ENCODE measurements around the gene RNF26.

RNF26 gene

GRCh38 chr11:119368121-119369034, 34.1 kb downstream of the RNF26 start:
- peaks cover 42% of the 10 kb centered on the region for H3K27me3 ChIP-seq (ENCODE audit: control insufficient read depth, insufficient read depth, low read length)
- no peak overlapping the region for H3K4me3 ChIP-seq (ENCODE audit: low read depth, low read length)
- peaks cover 28% of the 10 kb centered on the region for H3K4me1 ChIP-seq (ENCODE audit: control insufficient read depth, insufficient read depth, low read length)
- no peak overlapping the region for H3K27ac ChIP-seq (ENCODE audit: low read depth, low read length)
- no peaks in the 10 kb centered on the region for H3K36me3 ChIP-seq (ENCODE audit: control insufficient read depth, insufficient read depth, low read length)
- no peaks in the 10 kb centered on the region for H3K9me3 ChIP-seq (ENCODE audit: control insufficient read depth, insufficient read depth, low read depth, low read length)
- no peak overlapping the region for H3K9ac ChIP-seq (ENCODE audit: low read length)

- H3K4me3 ChIP-seq (ENCODE audit: low read depth, low read length), result no peak overlapping the region
- no peaks in the 10 kb centered on the region for H3K36me3 ChIP-seq (ENCODE audit: control insufficient read depth, insufficient read depth, low read length)
- no peaks in the 10 kb centered on the region for H3K9me3 ChIP-seq (ENCODE audit: control insufficient read depth, insufficient read depth, low read depth, low read length)
- no peak overlapping the region for H3K9ac ChIP-seq (ENCODE audit: low read length)
- H3K27me3 ChIP-seq (ENCODE audit: control insufficient read depth, insufficient read depth, low read length), result peaks cover 34% of the 10 kb centered on the region
- no peak overlapping the region for H3K27ac ChIP-seq (ENCODE audit: low read depth, low read length)
- H3K4me1 ChIP-seq (ENCODE audit: control insufficient read depth, insufficient read depth, low read length), result peaks cover 27% of the 10 kb centered on the region
Measured at GRCh38 chr11:119369132-119369925, 35.0 kb downstream of the RNF26 start.

- Histone ChIP-seq H3K4me3 (ENCODE audit: low read depth, low read length) (no peak overlapping the region), H3K27me3 (ENCODE audit: control insufficient read depth, insufficient read depth, low read length) (peaks cover 22% of the 10 kb centered on the region), H3K9me3 (ENCODE audit: control insufficient read depth, insufficient read depth, low read depth, low read length) (no peaks in the 10 kb centered on the region), H3K9ac (ENCODE audit: low read length) (no peak overlapping the region), H3K4me1 (ENCODE audit: control insufficient read depth, insufficient read depth, low read length) (peaks cover 36% of the 10 kb centered on the region), H3K36me3 (ENCODE audit: control insufficient read depth, insufficient read depth, low read length) (no peaks in the 10 kb centered on the region), H3K27ac (ENCODE audit: low read depth, low read length) (no peak overlapping the region)
Measured at GRCh38 chr11:119370486-119371046, 36.2 kb downstream of the RNF26 start.

GRCh38 chr11:119371067-119371601, 36.8 kb downstream of the RNF26 start:
- Histone ChIP-seq H3K4me1 (ENCODE audit: control insufficient read depth, insufficient read depth, low read length) (peaks cover 41% of the 10 kb centered on the region), H3K27ac (ENCODE audit: low read depth, low read length) (no peak overlapping the region), H3K9ac (ENCODE audit: low read length) (no peak overlapping the region), H3K36me3 (ENCODE audit: control insufficient read depth, insufficient read depth, low read length) (no peaks in the 10 kb centered on the region), H3K27me3 (ENCODE audit: control insufficient read depth, insufficient read depth, low read length) (peaks cover 18% of the 10 kb centered on the region), H3K4me3 (ENCODE audit: low read depth, low read length) (no peak overlapping the region), H3K9me3 (ENCODE audit: control insufficient read depth, insufficient read depth, low read depth, low read length) (no peaks in the 10 kb centered on the region)

- Histone ChIP-seq H3K9me3 (ENCODE audit: control insufficient read depth, insufficient read depth, low read depth, low read length) (no peaks in the 10 kb centered on the region), H3K4me1 (ENCODE audit: control insufficient read depth, insufficient read depth, low read length) (peaks cover 47% of the 10 kb centered on the region), H3K27me3 (ENCODE audit: control insufficient read depth, insufficient read depth, low read length) (peaks cover 12% of the 10 kb centered on the region), H3K36me3 (ENCODE audit: control insufficient read depth, insufficient read depth, low read length) (no peaks in the 10 kb centered on the region), H3K9ac (ENCODE audit: low read length) (no peak overlapping the region), H3K4me3 (ENCODE audit: low read depth, low read length) (no peak overlapping the region), H3K27ac (ENCODE audit: low read depth, low read length) (no peak overlapping the region)
Measured at GRCh38 chr11:119371778-119372182, 37.5 kb downstream of the RNF26 start.

GRCh38 chr11:119372260-119373058, 38.1 kb downstream of the RNF26 start:
- Histone ChIP-seq H3K27me3 (ENCODE audit: control insufficient read depth, insufficient read depth, low read length) (peaks cover 6% of the 10 kb centered on the region), H3K4me1 (ENCODE audit: control insufficient read depth, insufficient read depth, low read length) (peaks cover 53% of the 10 kb centered on the region), H3K9ac (ENCODE audit: low read length) (no peak overlapping the region), H3K27ac (ENCODE audit: low read depth, low read length) (no peak overlapping the region), H3K36me3 (ENCODE audit: control insufficient read depth, insufficient read depth, low read length) (no peaks in the 10 kb centered on the region), H3K4me3 (ENCODE audit: low read depth, low read length) (no peak overlapping the region), H3K9me3 (ENCODE audit: control insufficient read depth, insufficient read depth, low read depth, low read length) (no peaks in the 10 kb centered on the region)

GRCh38 chr11:119373059-119373920, 39.0 kb downstream of the RNF26 start:
- no peaks in the 10 kb centered on the region for H3K9me3 ChIP-seq (ENCODE audit: control insufficient read depth, insufficient read depth, low read depth, low read length)
- H3K27me3 ChIP-seq (ENCODE audit: control insufficient read depth, insufficient read depth, low read length), result no peaks in the 10 kb centered on the region; the same call in 1 of the 2 replicates
- no peak overlapping the region for H3K9ac ChIP-seq (ENCODE audit: low read length)
- peaks cover 54% of the 10 kb centered on the region for H3K4me1 ChIP-seq (ENCODE audit: control insufficient read depth, insufficient read depth, low read length)
- no peak overlapping the region for H3K27ac ChIP-seq (ENCODE audit: low read depth, low read length)
- no peak overlapping the region for H3K4me3 ChIP-seq (ENCODE audit: low read depth, low read length)
- H3K36me3 ChIP-seq (ENCODE audit: control insufficient read depth, insufficient read depth, low read length), result no peaks in the 10 kb centered on the region

GRCh38 chr11:119373921-119374631, 39.7 kb downstream of the RNF26 start:
- H3K9me3 ChIP-seq (ENCODE audit: control insufficient read depth, insufficient read depth, low read depth, low read length), result no peaks in the 10 kb centered on the region
- H3K27ac ChIP-seq (ENCODE audit: low read depth, low read length), result no peak overlapping the region
- no peak overlapping the region for H3K9ac ChIP-seq (ENCODE audit: low read length)
- H3K4me3 ChIP-seq (ENCODE audit: low read depth, low read length), result no peak overlapping the region
- no peaks in the 10 kb centered on the region for H3K27me3 ChIP-seq (ENCODE audit: control insufficient read depth, insufficient read depth, low read length)
- H3K36me3 ChIP-seq (ENCODE audit: control insufficient read depth, insufficient read depth, low read length), result no peaks in the 10 kb centered on the region
- H3K4me1 ChIP-seq (ENCODE audit: control insufficient read depth, insufficient read depth, low read length), result peaks cover 58% of the 10 kb centered on the region

GRCh38 chr11:119374632-119375336, 40.5 kb downstream of the RNF26 start:
- no peaks in the 10 kb centered on the region for H3K27me3 ChIP-seq (ENCODE audit: control insufficient read depth, insufficient read depth, low read length)
- H3K36me3 ChIP-seq (ENCODE audit: control insufficient read depth, insufficient read depth, low read length), result no peaks in the 10 kb centered on the region
- no peaks in the 10 kb centered on the region for H3K9me3 ChIP-seq (ENCODE audit: control insufficient read depth, insufficient read depth, low read depth, low read length)
- peaks cover 63% of the 10 kb centered on the region for H3K4me1 ChIP-seq (ENCODE audit: control insufficient read depth, insufficient read depth, low read length)
- no peak overlapping the region for H3K4me3 ChIP-seq (ENCODE audit: low read depth, low read length)
- no peak overlapping the region for H3K27ac ChIP-seq (ENCODE audit: low read depth, low read length)
- no peak overlapping the region for H3K9ac ChIP-seq (ENCODE audit: low read length)
